Measurements from ENCODE around the gene TRNAU1AP. TPM values are rescaled to one million over a fixed set of nuclear protein-coding genes. Genes with fewer than 3 reads are reported as not detected.
A peak's percentile ranks its signal among the peaks of the same experiment; 100 is the strongest.

Gene TRNAU1AP
- total and polyA plus RNA-seq, 2 of the 13 experiments (the other 11 are each of a cell fraction or from before 2014, with no cell fraction given) = 29.0 to 42.9 TPM

- TF ChIP-seq PAXIP1 (CRISPR knock-in tag; conservative IDR thresholded peaks at IDR 0.05) (0 out of 2 replicates have a peak, but pooled peaks have one; percentile 20), RARA (CRISPR knock-in tag; IDR thresholded peaks at IDR 0.05) (peak; percentile 67), SOX5 (CRISPR knock-in tag; IDR thresholded peaks at IDR 0.05; ENCODE audit: borderline replicate concordance) (peak; percentile 25; the same call in 1 of the 2 replicates), NFKBIZ (CRISPR knock-in tag; IDR thresholded peaks at IDR 0.05) (no peak), GATAD2A (CRISPR knock-in tag; IDR thresholded peaks at IDR 0.05) (0 out of 2 replicates have a peak, but pooled peaks have one; percentile 37), FOXA3 (CRISPR knock-in tag; IDR thresholded peaks at IDR 0.05) (peak; percentile 43; the same call in 1 of the 2 replicates), ZNF605 (CRISPR knock-in tag; IDR thresholded peaks at IDR 0.05) (no peak), ARID5B (CRISPR knock-in tag; IDR thresholded peaks at IDR 0.05) (peak; percentile 43; the same call in 1 of the 2 replicates)
Measured at GRCh38 chr1:28606771-28607170, 53.9 kb downstream of the TRNAU1AP start (continued).
